ENCODE data around the gene IP6K1.

Gene IP6K1

DNA sequence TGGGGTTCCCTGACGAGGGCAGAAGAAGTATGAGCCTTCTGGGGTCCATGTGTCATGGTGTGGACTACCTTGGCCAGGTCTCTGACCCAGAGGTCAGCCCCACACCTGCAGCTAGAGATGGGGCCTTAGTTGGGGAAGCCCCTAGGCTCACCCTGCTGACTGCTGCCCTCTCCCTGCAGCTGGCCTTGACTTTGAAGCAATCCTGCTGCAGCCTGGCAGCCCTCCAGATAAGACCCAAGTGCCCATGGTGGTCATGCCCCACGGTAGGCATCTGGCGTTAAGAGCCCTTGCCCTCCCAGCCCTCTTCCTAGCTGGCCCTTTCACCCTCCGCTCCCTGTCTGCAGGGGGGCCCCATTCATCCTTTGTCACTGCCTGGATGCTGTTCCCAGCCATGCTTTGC, 104.8 kb downstream of the IP6K1 start:
- no peak overlapping the region for H3K4me3 ChIP-seq (ENCODE audit: low read depth, low read length)
- in situ Hi-C loops (cut with HindIII; ENCODE audit: low sequenced_read_pairs), result no loop called here
- TF ChIP-seq, protein P1, sequence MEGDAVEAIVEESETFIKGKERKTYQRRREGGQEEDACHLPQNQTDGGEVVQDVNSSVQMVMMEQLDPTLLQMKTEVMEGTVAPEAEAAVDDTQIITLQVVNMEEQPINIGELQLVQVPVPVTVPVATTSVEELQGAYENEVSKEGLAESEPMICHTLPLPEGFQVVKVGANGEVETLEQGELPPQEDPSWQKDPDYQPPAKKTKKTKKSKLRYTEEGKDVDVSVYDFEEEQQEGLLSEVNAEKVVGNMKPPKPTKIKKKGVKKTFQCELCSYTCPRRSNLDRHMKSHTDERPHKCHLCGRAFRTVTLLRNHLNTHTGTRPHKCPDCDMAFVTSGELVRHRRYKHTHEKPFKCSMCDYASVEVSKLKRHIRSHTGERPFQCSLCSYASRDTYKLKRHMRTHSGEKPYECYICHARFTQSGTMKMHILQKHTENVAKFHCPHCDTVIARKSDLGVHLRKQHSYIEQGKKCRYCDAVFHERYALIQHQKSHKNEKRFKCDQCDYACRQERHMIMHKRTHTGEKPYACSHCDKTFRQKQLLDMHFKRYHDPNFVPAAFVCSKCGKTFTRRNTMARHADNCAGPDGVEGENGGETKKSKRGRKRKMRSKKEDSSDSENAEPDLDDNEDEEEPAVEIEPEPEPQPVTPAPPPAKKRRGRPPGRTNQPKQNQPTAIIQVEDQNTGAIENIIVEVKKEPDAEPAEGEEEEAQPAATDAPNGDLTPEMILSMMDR (IDR thresholded peaks at IDR 0.05; ENCODE audit: low read depth, low read length, missing control alignments), result no peak
- DNase-seq (ENCODE audit: low read depth), result no peak

DNA sequence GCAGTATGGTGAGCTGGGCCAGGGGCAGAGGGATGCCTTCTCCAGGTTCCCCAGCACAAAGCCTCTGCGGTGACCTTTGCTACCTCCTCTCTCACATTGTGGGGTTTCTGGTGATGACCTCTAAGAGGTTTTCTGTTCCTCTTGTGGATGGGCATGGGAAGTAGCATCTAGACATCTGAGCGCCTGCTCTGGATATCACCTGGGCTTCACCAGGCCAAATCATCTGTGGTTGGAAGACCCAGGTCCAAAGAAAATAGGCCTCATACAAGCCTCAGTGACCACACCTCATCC, 105.2 kb downstream of the IP6K1 start:
- TF ChIP-seq, protein P1 (IDR thresholded peaks at IDR 0.05; ENCODE audit: low read depth, low read length, missing control alignments), result no peak
- no peak overlapping the region for H3K4me3 ChIP-seq (ENCODE audit: low read depth, low read length)
- DNase-seq (ENCODE audit: low read depth), result no peak
- in situ Hi-C loops (cut with HindIII; ENCODE audit: low sequenced_read_pairs), result no loop called here

DNA sequence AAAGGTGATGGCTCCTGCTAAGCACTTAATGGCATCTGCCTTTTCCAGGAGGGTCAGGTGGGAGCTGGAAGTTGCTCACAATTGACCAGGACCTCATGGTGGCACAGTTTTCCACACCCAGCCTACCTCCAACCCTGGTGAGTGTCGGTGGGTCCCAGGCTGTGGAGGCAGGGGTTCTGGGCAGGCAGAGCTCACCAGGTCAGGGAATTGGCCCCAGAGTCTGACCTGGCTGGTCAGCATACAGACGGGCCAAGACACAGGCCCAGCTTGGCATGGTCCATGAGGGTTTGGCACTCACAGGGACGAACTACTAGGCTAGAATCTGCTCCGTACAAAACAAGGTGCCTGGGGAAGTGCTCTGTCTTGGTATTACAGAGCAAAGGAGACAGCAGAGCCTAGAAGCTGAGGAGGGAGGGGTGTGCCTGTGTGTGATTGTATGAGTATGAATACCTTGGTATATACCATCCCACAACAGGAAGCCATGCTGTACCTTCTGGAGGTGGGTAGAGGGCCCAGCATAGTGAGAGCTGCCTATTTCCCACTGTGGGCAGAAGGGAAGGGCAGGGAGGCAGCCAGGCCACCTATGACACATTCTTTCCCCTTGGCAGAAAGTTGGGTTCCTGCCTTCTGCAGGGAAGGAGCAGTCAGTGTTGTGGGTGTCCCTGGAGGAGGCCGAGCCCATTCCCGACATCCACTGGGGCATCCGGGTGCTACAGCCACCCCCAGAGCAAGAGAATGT, 105.7 kb downstream of the IP6K1 start:
- DNase-seq (ENCODE audit: low read depth), result no peak
- TF ChIP-seq, protein P1 (IDR thresholded peaks at IDR 0.05; ENCODE audit: low read depth, low read length, missing control alignments), result no peak
- in situ Hi-C loops (cut with HindIII; ENCODE audit: low sequenced_read_pairs), result no loop called here
- no peak overlapping the region for H3K4me3 ChIP-seq (ENCODE audit: low read depth, low read length)

DNA sequence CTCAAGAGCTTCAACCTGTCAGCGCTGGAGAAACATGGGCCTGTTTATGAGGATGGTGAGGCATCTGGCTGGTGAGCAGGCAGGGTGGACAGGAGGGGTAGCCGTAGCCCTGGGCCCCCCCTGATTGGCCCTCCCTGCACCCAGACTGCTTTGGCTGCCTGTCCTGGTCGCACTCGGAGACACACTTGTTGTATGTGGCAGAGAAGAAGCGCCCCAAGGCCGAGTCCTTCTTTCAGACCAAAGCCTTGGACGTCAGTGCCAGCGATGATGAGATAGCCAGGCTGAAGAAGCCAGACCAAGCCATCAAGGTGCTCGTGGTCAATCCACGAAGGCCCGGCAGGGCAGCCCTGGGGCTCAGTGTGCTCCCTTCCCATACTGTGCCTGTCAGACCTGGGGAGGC, 110.4 kb downstream of the IP6K1 start:
- in situ Hi-C loops (cut with HindIII; ENCODE audit: low sequenced_read_pairs), result no loop called here
- H3K4me3 ChIP-seq (ENCODE audit: low read depth, low read length), result no peak overlapping the region
- DNase-seq (ENCODE audit: low read depth), result no peak
- TF ChIP-seq, protein P1 (IDR thresholded peaks at IDR 0.05; ENCODE audit: low read depth, low read length, missing control alignments), result no peak

DNA sequence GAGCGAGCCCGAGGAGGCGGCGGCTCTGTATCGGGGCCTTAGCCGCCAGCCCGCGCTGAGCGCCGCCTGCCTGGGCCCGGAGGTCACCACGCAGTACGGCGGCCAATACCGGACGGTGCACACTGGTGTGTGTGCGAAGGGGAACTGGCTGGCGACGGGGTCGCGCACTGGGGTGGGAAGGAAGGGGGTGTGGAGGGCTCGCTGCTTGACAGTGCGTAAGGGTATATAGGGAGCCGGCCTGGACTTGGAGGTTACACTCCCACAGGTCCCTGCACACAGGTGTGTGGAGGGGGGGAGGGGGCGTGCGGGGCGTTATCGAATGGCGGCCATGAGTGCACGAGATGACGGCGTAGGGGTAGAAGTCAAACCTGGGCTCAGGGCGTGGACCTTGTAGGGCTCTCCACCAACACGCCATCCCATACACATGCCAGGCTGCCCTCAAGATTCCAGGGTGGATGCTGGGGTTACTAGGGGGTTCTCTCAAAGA, 111.8 kb downstream of the IP6K1 start:
- TF ChIP-seq, protein P1 (IDR thresholded peaks at IDR 0.05; ENCODE audit: low read depth, low read length, missing control alignments), result no peak
- no peak for DNase-seq (ENCODE audit: low read depth)
- in situ Hi-C loops (cut with HindIII; ENCODE audit: low sequenced_read_pairs), result no loop called here
- peak overlapping the region; percentile 74 for H3K4me3 ChIP-seq (ENCODE audit: low read depth, low read length)
